ENCODE results near the gene PDPR.
"Not testable (repeated sequence)": the region's sequence is repeated elsewhere in the genome, so short reads cannot be mapped to it uniquely, and the experiment has no call there.

DNA sequence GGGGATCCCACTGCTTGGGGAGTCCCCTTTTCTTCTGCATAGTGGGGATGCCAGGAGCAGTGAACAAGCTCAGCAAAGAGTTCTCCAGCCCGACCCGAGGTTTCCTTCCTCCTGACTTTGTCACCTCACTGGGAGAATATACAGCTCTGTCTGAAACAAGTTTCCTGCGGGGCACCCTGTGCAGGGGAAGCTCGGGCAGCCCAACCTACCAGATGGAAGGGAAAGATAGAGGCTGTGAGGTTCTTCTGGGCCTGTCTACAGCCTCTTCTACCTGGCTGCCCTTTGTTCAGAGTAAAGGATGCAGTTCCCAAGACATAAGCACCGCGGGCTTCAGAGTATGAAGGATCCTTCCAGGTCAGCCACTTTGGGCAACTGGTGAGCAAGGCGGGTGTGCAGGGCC lies 83.5 kb downstream of the PDPR start:
- not testable (repeated sequence) for TF ChIP-seq POLR2AphosphoS5 (IDR thresholded peaks at IDR 0.05)
- TF ChIP-seq, protein P1, sequence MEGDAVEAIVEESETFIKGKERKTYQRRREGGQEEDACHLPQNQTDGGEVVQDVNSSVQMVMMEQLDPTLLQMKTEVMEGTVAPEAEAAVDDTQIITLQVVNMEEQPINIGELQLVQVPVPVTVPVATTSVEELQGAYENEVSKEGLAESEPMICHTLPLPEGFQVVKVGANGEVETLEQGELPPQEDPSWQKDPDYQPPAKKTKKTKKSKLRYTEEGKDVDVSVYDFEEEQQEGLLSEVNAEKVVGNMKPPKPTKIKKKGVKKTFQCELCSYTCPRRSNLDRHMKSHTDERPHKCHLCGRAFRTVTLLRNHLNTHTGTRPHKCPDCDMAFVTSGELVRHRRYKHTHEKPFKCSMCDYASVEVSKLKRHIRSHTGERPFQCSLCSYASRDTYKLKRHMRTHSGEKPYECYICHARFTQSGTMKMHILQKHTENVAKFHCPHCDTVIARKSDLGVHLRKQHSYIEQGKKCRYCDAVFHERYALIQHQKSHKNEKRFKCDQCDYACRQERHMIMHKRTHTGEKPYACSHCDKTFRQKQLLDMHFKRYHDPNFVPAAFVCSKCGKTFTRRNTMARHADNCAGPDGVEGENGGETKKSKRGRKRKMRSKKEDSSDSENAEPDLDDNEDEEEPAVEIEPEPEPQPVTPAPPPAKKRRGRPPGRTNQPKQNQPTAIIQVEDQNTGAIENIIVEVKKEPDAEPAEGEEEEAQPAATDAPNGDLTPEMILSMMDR (IDR thresholded peaks at IDR 0.05): not testable (repeated sequence)
